Astrocyte (in vitro differentiated cells and primary cell): Measurements from ENCODE around the gene METTL24.

Source experiments
- CTCF ChIP-seq: IDR thresholded peaks from 2 replicates; pipeline ENCODE4 v1.5.1; 2011; ENCODE audit warnings: low read depth, mild to moderate bottlenecking, inconsistent platforms, low read length, moderate library complexity; ENCODE audit not compliant: insufficient read depth
- EZH2 ChIP-seq: IDR thresholded peaks from 2 replicates; pipeline ENCODE4 v1.6.1; 2012; ENCODE audit warnings: mild to moderate bottlenecking, low read length, inconsistent platforms; ENCODE audit not compliant: insufficient read depth

GRCh38 chr6:110271732-110272022, 86.5 kb downstream of the METTL24 start:
- TF ChIP-seq CTCF: no peak
- no peak for TF ChIP-seq EZH2
